Measurements from ENCODE around the gene STK32B.

The STK32B gene

GRCh38 chr4:5203309-5203992 lies 152.2 kb downstream of the STK32B start:
- no peak overlapping the region for H3K9ac ChIP-seq (ENCODE audit: low read depth, low read length, poor library complexity, severe bottlenecking)
- H3K79me2 ChIP-seq (ENCODE audit: insufficient read depth, low read length), result no peaks in the 10 kb centered on the region
- H3F3A ChIP-seq (ENCODE audit: low read depth), result no peaks in the 10 kb centered on the region
- H3K9me2 ChIP-seq (replicated peaks; ENCODE audit: low read depth, low read length), result no peaks in the 10 kb centered on the region
- no peaks in the 10 kb centered on the region for H4K20me1 ChIP-seq (ENCODE audit: insufficient read depth, low read length, poor library complexity, severe bottlenecking)
- H3K27me3 ChIP-seq (ENCODE audit: insufficient read depth, low read length, poor library complexity, severe bottlenecking), result no peaks in the 10 kb centered on the region
- H3K4me1 ChIP-seq (ENCODE audit: insufficient read depth, low read length, poor library complexity, severe bottlenecking), result no peaks in the 10 kb centered on the region
- H3K4me3 ChIP-seq (ENCODE audit: low read length, poor library complexity, severe bottlenecking), result no peak overlapping the region
- H3K9me3 ChIP-seq (ENCODE audit: insufficient read depth, low read depth, low read length), result peaks cover 4% of the 10 kb centered on the region; the same call in 1 of the 2 replicates
- no peaks in the 10 kb centered on the region for H3K36me3 ChIP-seq (ENCODE audit: insufficient read depth, low read length)
- TF ChIP-seq CTCF (conservative IDR thresholded peaks at IDR 0.05; ENCODE audit: low read length) (no peak), EZH2phosphoT487 (IDR thresholded peaks at IDR 0.05; ENCODE audit: borderline replicate concordance) (no peak)
- no peak overlapping the region for H2AFZ ChIP-seq (ENCODE audit: low read length)
- no peak overlapping the region for H3K4me2 ChIP-seq (ENCODE audit: low read depth, low read length, poor library complexity, severe bottlenecking)

- no peaks in the 10 kb centered on the region for H4K20me1 ChIP-seq (ENCODE audit: insufficient read depth, low read length, poor library complexity, severe bottlenecking)
- no peaks in the 10 kb centered on the region for H3K9me2 ChIP-seq (replicated peaks; ENCODE audit: low read depth, low read length)
- peaks cover 4% of the 10 kb centered on the region; the same call in 1 of the 2 replicates for H3K9me3 ChIP-seq (ENCODE audit: insufficient read depth, low read depth, low read length)
- H3K4me2 ChIP-seq (ENCODE audit: low read depth, low read length, poor library complexity, severe bottlenecking), result no peak overlapping the region
- no peaks in the 10 kb centered on the region for H3K79me2 ChIP-seq (ENCODE audit: insufficient read depth, low read length)
- H2AFZ ChIP-seq (ENCODE audit: low read length), result no peak overlapping the region
- H3K36me3 ChIP-seq (ENCODE audit: insufficient read depth, low read length), result no peaks in the 10 kb centered on the region
- no peak overlapping the region for H3K9ac ChIP-seq (ENCODE audit: low read depth, low read length, poor library complexity, severe bottlenecking)
- H3K4me3 ChIP-seq (ENCODE audit: low read length, poor library complexity, severe bottlenecking), result no peak overlapping the region
- TF ChIP-seq CTCF (conservative IDR thresholded peaks at IDR 0.05; ENCODE audit: low read length) (no peak), EZH2phosphoT487 (IDR thresholded peaks at IDR 0.05; ENCODE audit: borderline replicate concordance) (no peak)
- no peaks in the 10 kb centered on the region for H3F3A ChIP-seq (ENCODE audit: low read depth)
- no peaks in the 10 kb centered on the region for H3K4me1 ChIP-seq (ENCODE audit: insufficient read depth, low read length, poor library complexity, severe bottlenecking)
- H3K27me3 ChIP-seq (ENCODE audit: insufficient read depth, low read length, poor library complexity, severe bottlenecking), result no peaks in the 10 kb centered on the region
Observed at GRCh38 chr4:5203993-5204310, 152.7 kb downstream of the STK32B start.

GRCh38 chr4:5204781-5205180 lies 153.5 kb downstream of the STK32B start:
- H2AFZ ChIP-seq (ENCODE audit: low read length), result no peak overlapping the region
- H3K36me3 ChIP-seq (ENCODE audit: insufficient read depth, low read length), result no peaks in the 10 kb centered on the region
- peaks cover 2% of the 10 kb centered on the region; the same call in 1 of the 2 replicates for H3K9me3 ChIP-seq (ENCODE audit: insufficient read depth, low read depth, low read length)
- no peaks in the 10 kb centered on the region for H3K27me3 ChIP-seq (ENCODE audit: insufficient read depth, low read length, poor library complexity, severe bottlenecking)
- no peaks in the 10 kb centered on the region for H3K4me1 ChIP-seq (ENCODE audit: insufficient read depth, low read length, poor library complexity, severe bottlenecking)
- H3K4me2 ChIP-seq (ENCODE audit: low read depth, low read length, poor library complexity, severe bottlenecking), result no peak overlapping the region
- H3K9ac ChIP-seq (ENCODE audit: low read depth, low read length, poor library complexity, severe bottlenecking), result no peak overlapping the region
- H3K79me2 ChIP-seq (ENCODE audit: insufficient read depth, low read length), result no peaks in the 10 kb centered on the region
- H3K9me2 ChIP-seq (replicated peaks; ENCODE audit: low read depth, low read length), result no peaks in the 10 kb centered on the region
- no peak overlapping the region for H3K4me3 ChIP-seq (ENCODE audit: low read length, poor library complexity, severe bottlenecking)
- H3F3A ChIP-seq (ENCODE audit: low read depth), result no peaks in the 10 kb centered on the region
- no peak for TF ChIP-seq CTCF (conservative IDR thresholded peaks at IDR 0.05; ENCODE audit: low read length)
- no peak for TF ChIP-seq EZH2phosphoT487 (IDR thresholded peaks at IDR 0.05; ENCODE audit: borderline replicate concordance)
- H4K20me1 ChIP-seq (ENCODE audit: insufficient read depth, low read length, poor library complexity, severe bottlenecking), result no peaks in the 10 kb centered on the region

All from Loucy (cell line).